ENCODE results near the gene CSN3.

Gene CSN3

DNA sequence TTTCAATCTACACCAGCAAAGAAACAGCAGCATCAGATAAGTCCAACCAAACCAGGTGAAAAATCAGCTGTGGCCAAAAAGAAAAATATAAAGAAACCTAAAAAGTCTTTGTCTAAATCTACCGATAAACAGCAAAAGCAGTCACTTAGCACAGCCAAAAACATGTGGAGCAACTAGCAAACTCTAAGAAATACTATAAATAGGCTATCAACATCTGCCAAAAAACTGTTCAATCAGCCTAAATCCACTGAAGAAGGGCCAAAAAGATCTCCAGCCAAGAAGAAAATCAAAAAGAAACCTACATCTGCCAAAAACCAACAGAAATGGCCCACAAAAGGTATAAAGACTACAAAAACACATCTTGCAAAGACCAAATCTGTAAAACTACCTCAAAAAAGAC is 55.7 kb downstream of the CSN3 start:
- TF ChIP-seq, protein P1, sequence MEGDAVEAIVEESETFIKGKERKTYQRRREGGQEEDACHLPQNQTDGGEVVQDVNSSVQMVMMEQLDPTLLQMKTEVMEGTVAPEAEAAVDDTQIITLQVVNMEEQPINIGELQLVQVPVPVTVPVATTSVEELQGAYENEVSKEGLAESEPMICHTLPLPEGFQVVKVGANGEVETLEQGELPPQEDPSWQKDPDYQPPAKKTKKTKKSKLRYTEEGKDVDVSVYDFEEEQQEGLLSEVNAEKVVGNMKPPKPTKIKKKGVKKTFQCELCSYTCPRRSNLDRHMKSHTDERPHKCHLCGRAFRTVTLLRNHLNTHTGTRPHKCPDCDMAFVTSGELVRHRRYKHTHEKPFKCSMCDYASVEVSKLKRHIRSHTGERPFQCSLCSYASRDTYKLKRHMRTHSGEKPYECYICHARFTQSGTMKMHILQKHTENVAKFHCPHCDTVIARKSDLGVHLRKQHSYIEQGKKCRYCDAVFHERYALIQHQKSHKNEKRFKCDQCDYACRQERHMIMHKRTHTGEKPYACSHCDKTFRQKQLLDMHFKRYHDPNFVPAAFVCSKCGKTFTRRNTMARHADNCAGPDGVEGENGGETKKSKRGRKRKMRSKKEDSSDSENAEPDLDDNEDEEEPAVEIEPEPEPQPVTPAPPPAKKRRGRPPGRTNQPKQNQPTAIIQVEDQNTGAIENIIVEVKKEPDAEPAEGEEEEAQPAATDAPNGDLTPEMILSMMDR (IDR thresholded peaks at IDR 0.05; ENCODE audit: control insufficient read depth, extremely low read depth, insufficient read depth), result no peak
- H3K4me3 ChIP-seq (ENCODE audit: low read depth, low read length), result no peak overlapping the region
- DNase-seq (ENCODE audit: low read depth), result no peak

DNA sequence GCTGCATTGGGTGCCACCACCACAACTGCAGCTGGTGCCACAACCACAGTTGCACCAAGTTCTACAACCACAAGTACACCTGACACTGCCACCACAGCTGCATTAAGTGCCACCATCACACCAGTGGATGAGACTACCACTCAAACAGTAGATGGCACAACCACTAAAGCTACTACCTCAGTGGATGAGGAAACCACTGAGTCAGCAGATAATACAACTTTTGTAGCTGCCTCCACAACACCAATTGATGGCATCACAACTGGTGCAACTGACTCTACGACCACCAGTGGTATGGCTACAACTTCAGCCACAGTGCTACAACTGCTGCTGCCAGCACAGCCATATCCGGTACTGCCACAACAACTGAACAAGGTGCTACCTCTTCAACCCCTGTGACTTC is 57.2 kb downstream of the CSN3 start:
- no peak for DNase-seq (ENCODE audit: low read depth)
- TF ChIP-seq, protein P1 (IDR thresholded peaks at IDR 0.05; ENCODE audit: control insufficient read depth, extremely low read depth, insufficient read depth), result no peak
- no peak overlapping the region for H3K4me3 ChIP-seq (ENCODE audit: low read depth, low read length)

DNA sequence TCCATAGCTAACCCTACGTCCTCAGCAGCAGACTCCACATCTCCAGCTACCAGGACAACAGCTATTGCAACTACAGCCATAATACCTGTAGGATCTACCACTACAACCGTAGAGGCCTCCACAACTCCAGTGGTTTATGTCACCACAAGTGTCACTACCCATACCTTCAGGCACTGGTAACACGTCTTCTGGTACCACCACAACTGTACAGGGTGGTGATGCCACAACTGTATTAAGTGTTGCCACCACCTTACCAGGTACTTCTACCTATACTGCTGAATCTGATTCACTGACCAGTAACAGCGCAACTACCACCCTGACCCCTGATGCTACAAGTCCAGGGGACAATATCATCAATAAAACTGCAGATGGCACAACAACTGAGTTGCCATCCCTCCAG is 57.8 kb downstream of the CSN3 start:
- no peak for DNase-seq (ENCODE audit: low read depth)
- TF ChIP-seq, protein P1 (IDR thresholded peaks at IDR 0.05; ENCODE audit: control insufficient read depth, extremely low read depth, insufficient read depth), result no peak
- H3K4me3 ChIP-seq (ENCODE audit: low read depth, low read length), result no peak overlapping the region

All from LNCaP clone FGC (cell line).